ENCODE data around the gene ORC2.

DNA sequence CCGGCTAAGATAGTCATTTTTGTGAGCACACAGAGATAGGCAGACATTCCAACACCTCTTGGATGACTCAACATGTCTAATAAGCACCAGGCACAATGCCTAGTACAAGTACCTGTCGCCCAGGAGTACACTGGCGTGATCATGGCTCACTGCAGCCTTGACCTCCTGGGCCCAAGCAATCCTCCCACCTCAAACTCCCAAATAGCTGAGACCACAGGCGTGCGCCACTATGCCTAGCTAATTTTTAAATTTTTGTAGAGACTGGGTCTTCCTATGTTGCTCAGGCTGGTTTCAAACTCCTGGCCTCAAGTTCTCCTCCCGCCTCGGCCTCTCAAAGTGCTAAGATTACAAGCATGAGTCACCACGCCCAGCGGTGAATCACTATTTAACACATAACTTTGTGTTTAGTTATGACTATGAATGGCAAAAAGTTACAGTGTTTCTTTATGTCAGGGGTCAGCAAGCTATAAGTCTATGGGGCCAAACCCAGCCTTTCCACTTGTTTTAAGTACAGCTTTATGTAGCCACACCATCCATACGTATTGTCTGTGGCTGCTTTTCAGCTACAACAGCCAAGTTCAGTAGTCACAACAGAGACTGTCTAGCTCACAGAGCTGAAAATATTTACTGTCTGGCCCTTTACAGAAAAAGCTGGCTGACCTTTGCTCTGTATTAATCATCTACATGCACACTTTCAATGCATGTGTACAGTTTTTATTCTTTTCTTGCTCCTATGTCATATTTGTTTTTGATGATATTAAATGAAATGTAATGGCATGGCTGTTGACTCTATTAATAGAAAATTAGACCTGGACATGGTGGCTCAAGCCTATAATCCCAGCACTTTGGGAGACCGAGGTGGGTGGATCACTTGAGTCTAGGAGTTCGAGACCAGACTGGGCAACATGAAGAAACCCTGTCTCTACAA lies 18.7 kb downstream of the ORC2 start:
- TF ChIP-seq, protein P1, sequence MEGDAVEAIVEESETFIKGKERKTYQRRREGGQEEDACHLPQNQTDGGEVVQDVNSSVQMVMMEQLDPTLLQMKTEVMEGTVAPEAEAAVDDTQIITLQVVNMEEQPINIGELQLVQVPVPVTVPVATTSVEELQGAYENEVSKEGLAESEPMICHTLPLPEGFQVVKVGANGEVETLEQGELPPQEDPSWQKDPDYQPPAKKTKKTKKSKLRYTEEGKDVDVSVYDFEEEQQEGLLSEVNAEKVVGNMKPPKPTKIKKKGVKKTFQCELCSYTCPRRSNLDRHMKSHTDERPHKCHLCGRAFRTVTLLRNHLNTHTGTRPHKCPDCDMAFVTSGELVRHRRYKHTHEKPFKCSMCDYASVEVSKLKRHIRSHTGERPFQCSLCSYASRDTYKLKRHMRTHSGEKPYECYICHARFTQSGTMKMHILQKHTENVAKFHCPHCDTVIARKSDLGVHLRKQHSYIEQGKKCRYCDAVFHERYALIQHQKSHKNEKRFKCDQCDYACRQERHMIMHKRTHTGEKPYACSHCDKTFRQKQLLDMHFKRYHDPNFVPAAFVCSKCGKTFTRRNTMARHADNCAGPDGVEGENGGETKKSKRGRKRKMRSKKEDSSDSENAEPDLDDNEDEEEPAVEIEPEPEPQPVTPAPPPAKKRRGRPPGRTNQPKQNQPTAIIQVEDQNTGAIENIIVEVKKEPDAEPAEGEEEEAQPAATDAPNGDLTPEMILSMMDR (conservative IDR thresholded peaks at IDR 0.05 in 1 of 2, IDR thresholded peaks at IDR 0.05 in 1 of 2; ENCODE audit: low read depth in 1 of 2, low read length in 2 of 2) = no peak
- TF ChIP-seq EZH2 (IDR thresholded peaks at IDR 0.05; ENCODE audit: low read length, missing control alignments) = no peak
